CD14-positive monocyte (primary cell): ENCODE measurements around the gene RASGRF2. TPM values are rescaled to one million over a fixed set of nuclear protein-coding genes. Genes with fewer than 3 reads are reported as not detected.

ENCODE experiments used
- DNase-seq, 3 donors: peaks; one replicate each; pipeline ENCODE4 v3.0.0-alpha.2; 2011 to 2022
- H2AFZ ChIP-seq: 2 replicates; pipeline ENCODE4 v1.6.0; 2012; ENCODE audit warnings: mild to moderate bottlenecking, low read depth, low read length, inconsistent platforms; ENCODE audit not compliant: insufficient read depth, poor library complexity, severe bottlenecking
- H3K27ac ChIP-seq, 2 donors: 1 replicate in 1 of 2; 2 replicates in 1 of 2; pipeline ENCODE4 v1.5.1; 2012 to 2013; ENCODE audit warnings: low read length in 2 of 2, control low read depth in 1 of 2, inconsistent platforms in 1 of 2, low read depth in 1 of 2, mild to moderate bottlenecking in 1 of 2
- H3K27me3 ChIP-seq, 2 donors: one replicate each; pipeline versions ENCODE4 v1.6.0 to v1.6.1; 2011 to 2013; ENCODE audit warnings: low read length in 2 of 2; ENCODE audit not compliant: control insufficient read depth in 2 of 2, insufficient read depth in 2 of 2
- H3K36me3 ChIP-seq, 2 donors: replicated peaks in 1 of 2; 1 replicate in 1 of 2; 2 replicates in 1 of 2; pipeline versions ENCODE4 v1.5.1 to v1.6.1; 2012 to 2013; ENCODE audit warnings: low read length in 2 of 2, control low read depth in 1 of 2, inconsistent platforms in 1 of 2, mild to moderate bottlenecking in 1 of 2; ENCODE audit not compliant: insufficient read depth in 2 of 2, control insufficient read depth in 1 of 2
- H3K4me1 ChIP-seq, 2 donors: 1 replicate in 1 of 2; 2 replicates in 1 of 2; pipeline versions ENCODE4 v1.5.1 to v1.6.1; 2012 to 2013; ENCODE audit warnings: low read length in 2 of 2, control low read depth in 1 of 2, inconsistent platforms in 1 of 2, mild to moderate bottlenecking in 1 of 2, moderate library complexity in 1 of 2; ENCODE audit not compliant: insufficient read depth in 2 of 2, control insufficient read depth in 1 of 2
- H3K4me2 ChIP-seq: replicated peaks from 2 replicates; pipeline ENCODE3; 2012; ENCODE audit warnings: low read length, moderate library complexity, mild to moderate bottlenecking; ENCODE audit not compliant: poor library complexity, severe bottlenecking; ENCODE audit errors: extremely low read depth
- H3K4me3 ChIP-seq, 3 experiments: fragments of 200-600 bp in 1 of 3; sonication (generic) in 1 of 3; replicated peaks in 1 of 3; 1 replicate in 2 of 3; 2 replicates in 1 of 3; pipeline ENCODE4 v1.5.1; 2011 to 2013; ENCODE audit warnings: low read length in 3 of 3, mild to moderate bottlenecking in 3 of 3, control low read depth in 2 of 3, low read depth in 2 of 3, inconsistent platforms in 1 of 3, moderate library complexity in 1 of 3
- H3K79me2 ChIP-seq: 2 replicates; pipeline ENCODE4 v1.6.0; 2012; ENCODE audit warnings: mild to moderate bottlenecking, control low read depth, inconsistent platforms, low read length, moderate library complexity; ENCODE audit not compliant: insufficient read depth
- H3K9ac ChIP-seq: 2 replicates; pipeline ENCODE4 v1.6.0; 2017; ENCODE audit warnings: low read length, mild to moderate bottlenecking; ENCODE audit not compliant: insufficient read depth, poor library complexity, severe bottlenecking
- H3K9me3 ChIP-seq, 2 donors: replicated peaks in 1 of 2; 1 replicate in 1 of 2; 2 replicates in 1 of 2; pipeline versions ENCODE4 v1.5.1 to v1.6.1; 2012 to 2013; ENCODE audit warnings: low read length in 2 of 2, control low read depth in 1 of 2; ENCODE audit not compliant: control insufficient read depth in 1 of 2, insufficient read depth in 1 of 2
- H4K20me1 ChIP-seq: 2 replicates; pipeline ENCODE4 v1.6.0; 2012; ENCODE audit warnings: mild to moderate bottlenecking, low read length, control low read depth, moderate library complexity; ENCODE audit not compliant: insufficient read depth
- H3K27ac Mint-ChIP-seq, 7 donors: one replicate each; pipeline ENCODE4 v1.8.0; 2020; ENCODE audit warnings: mild to moderate bottlenecking in 7 of 7, mixed read lengths in 7 of 7, moderate library complexity in 6 of 7, inconsistent platforms in 2 of 7
- H3K27me3 Mint-ChIP-seq, 3 donors: one replicate each; pipeline ENCODE4 v1.8.0; 2021 to 2022; ENCODE audit warnings: low read depth in 3 of 3, mild to moderate bottlenecking in 3 of 3, mixed read lengths in 3 of 3, moderate library complexity in 3 of 3, inconsistent platforms in 1 of 3
- H3K36me3 Mint-ChIP-seq, 2 donors: one replicate each; pipeline ENCODE4 v1.8.0; 2020; ENCODE audit warnings: mixed read lengths in 2 of 2, inconsistent platforms in 1 of 2, mild to moderate bottlenecking in 1 of 2
- H3K4me1 Mint-ChIP-seq: one replicate; pipeline ENCODE4 v1.8.0; 2020; ENCODE audit warnings: mild to moderate bottlenecking, mixed read lengths
- H3K4me3 Mint-ChIP-seq, 2 donors: one replicate each; pipeline ENCODE4 v1.8.0; 2020; ENCODE audit warnings: mild to moderate bottlenecking in 2 of 2, mixed read lengths in 2 of 2, moderate library complexity in 1 of 2
- H3K9me3 Mint-ChIP-seq, 7 donors: one replicate each; pipeline ENCODE4 v1.8.0; 2020 to 2022; ENCODE audit warnings: mixed read lengths in 7 of 7, mild to moderate bottlenecking in 6 of 7, moderate library complexity in 6 of 7, inconsistent platforms in 2 of 7
- WGBS: methylation state at CpG from one replicate; pipeline ENCODE4 v1.1.5; 2013; ENCODE audit warnings: missing lambda C conversion rate; ENCODE audit not compliant: insufficient coverage; 5-methylcytosine and 5-hydroxymethylcytosine counted together
- intact Hi-C, 2 donors: fragments of 100-400 bp; cut with micrococcal nuclease; formaldehyde crosslinking; loops; one replicate each; pipeline versions ENCODE4 v1.15.0 to v1.15.1; 2023
- polyA plus RNA-seq, 3 donors: library from polyadenylated mRNA; depleted of rRNA in 1 of 3; unstranded in 2 of 3; stranded (reverse) in 1 of 3; fragments of 300-500 nt in 2 of 3; fragments of >200 nt in 1 of 3; fragmentation: Illumina TruSeq in 2 of 3; gene quantifications; 1 replicate in 2 of 3; 2 replicates in 1 of 3; pipeline ENCODE4 v1.2.3, GENCODE V29; 2012 to 2021
- TF ChIP-seq, protein P1 (sequence below): fragments of 200-600 bp; IDR thresholded peaks from one replicate; pipeline ENCODE4 v1.8.0; 2022; ENCODE audit warnings: antibody characterized with exemption, mild to moderate bottlenecking

RASGRF2 gene
- polyA plus RNA-seq, 3 donors, result 0.01 to 0.02 TPM; not detected in 1

DNA sequence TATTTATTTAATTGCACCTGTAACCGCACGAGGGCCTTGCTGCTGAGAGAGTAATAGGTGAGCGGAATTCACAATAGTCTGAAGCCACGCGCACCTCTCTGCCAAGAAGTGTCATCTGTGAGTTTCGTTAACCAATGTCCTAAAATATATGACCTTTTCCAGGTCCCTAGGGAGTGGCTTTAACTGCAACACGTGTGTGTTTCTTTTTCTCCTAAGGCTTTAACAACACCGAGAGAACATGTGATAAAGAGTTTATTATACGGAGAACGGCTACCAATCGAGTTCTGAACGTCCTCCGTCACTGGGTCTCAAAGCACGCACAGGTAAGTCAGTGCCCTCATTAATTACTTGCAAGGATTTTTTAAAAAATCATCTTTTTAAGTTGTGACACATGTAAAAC is 219.8 kb downstream of the RASGRF2 start:
- Mint-ChIP-seq H3K4me1 (peaks cover 3% of the 10 kb centered on the region), H3K9me3 (peaks cover 0 to 3% (median 0%) of the 10 kb centered on the region in 7 donors), H3K27me3 (peaks cover 0 to 3% (median 0%) of the 10 kb centered on the region in 3 donors), H3K36me3 (no peaks in the 10 kb centered on the region), H3K4me3 (no peak overlapping the region), H3K27ac (no peak overlapping the region)
- H3K4me2 ChIP-seq, result no peak overlapping the region
- intact Hi-C loops, result no loop called here
- WGBS, result 95% methylated on average over 9 of the region's 14 CpGs
- H3K9me3 ChIP-seq, result no peaks in the 10 kb centered on the region
- TF ChIP-seq, protein P1, sequence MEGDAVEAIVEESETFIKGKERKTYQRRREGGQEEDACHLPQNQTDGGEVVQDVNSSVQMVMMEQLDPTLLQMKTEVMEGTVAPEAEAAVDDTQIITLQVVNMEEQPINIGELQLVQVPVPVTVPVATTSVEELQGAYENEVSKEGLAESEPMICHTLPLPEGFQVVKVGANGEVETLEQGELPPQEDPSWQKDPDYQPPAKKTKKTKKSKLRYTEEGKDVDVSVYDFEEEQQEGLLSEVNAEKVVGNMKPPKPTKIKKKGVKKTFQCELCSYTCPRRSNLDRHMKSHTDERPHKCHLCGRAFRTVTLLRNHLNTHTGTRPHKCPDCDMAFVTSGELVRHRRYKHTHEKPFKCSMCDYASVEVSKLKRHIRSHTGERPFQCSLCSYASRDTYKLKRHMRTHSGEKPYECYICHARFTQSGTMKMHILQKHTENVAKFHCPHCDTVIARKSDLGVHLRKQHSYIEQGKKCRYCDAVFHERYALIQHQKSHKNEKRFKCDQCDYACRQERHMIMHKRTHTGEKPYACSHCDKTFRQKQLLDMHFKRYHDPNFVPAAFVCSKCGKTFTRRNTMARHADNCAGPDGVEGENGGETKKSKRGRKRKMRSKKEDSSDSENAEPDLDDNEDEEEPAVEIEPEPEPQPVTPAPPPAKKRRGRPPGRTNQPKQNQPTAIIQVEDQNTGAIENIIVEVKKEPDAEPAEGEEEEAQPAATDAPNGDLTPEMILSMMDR, result no peak
- no peak overlapping the region for H2AFZ ChIP-seq
- no peaks in the 10 kb centered on the region for H3K79me2 ChIP-seq
- no peaks in the 10 kb centered on the region for H4K20me1 ChIP-seq
- H3K4me3 ChIP-seq, result no peak overlapping the region
- H3K9ac ChIP-seq, result no peak overlapping the region
- H3K4me1 ChIP-seq, result no peaks in the 10 kb centered on the region
- no peaks in the 10 kb centered on the region for H3K27me3 ChIP-seq
- DNase-seq, result no peak
- no peak overlapping the region for H3K27ac ChIP-seq
- no peaks in the 10 kb centered on the region for H3K36me3 ChIP-seq

DNA sequence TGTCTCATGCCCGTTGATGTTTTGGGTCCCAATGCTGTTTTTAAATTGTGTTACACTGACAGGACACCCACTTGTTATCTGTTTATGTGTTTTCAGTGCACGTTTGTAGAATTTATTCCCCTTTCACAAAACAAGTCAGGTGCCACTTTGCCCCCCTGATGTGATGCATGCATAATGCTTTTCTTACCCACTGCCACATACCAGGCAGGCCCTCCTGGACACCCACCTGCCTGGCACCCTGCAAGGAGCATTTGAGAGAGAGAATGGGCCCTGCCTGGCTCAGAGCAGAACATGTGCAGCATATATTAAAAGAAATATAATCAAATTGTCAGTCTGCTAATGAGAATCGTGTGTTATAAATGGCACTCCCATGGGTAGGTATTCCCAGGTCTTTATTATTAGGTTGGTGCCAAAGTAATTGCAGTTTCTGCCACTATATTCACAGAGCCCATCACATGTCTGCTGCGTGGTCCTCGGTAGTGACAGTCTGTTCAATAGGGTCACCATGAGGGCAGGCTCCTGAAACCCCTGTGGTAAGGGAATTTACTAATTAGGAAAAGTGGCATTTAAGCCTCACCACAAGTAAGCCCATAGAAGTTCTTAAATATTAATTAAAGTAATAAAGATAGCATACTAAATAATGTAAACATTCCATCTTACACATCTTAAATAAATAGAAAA is 220.8 kb downstream of the RASGRF2 start:
- Histone ChIP-seq H3K79me2 (no peaks in the 10 kb centered on the region), H3K4me1 (no peaks in the 10 kb centered on the region), H3K9ac (no peak overlapping the region), H3K4me3 (no peak overlapping the region), H3K9me3 (no peaks in the 10 kb centered on the region), H2AFZ (no peak overlapping the region), H3K4me2 (no peak overlapping the region), H4K20me1 (no peaks in the 10 kb centered on the region), H3K27ac (no peak overlapping the region), H3K36me3 (no peaks in the 10 kb centered on the region), H3K27me3 (no peaks in the 10 kb centered on the region)
- intact Hi-C loops, result no loop called here
- Mint-ChIP-seq H3K4me3 (no peak overlapping the region), H3K27me3 (peaks cover 0 to 3% (median 0%) of the 10 kb centered on the region in 3 donors), H3K9me3 (peaks cover 0 to 3% (median 0%) of the 10 kb centered on the region in 7 donors), H3K27ac (no peak overlapping the region), H3K4me1 (peaks cover 3% of the 10 kb centered on the region), H3K36me3 (no peaks in the 10 kb centered on the region)
- no peak for DNase-seq
- TF ChIP-seq, protein P1, result no peak
- no CpG with 5 or more reads among the region's 5 CpGs for WGBS
